HUES48 (cell line): ENCODE measurements around the gene SKAP2.

ENCODE experiments used
- H3K27ac ChIP-seq: one replicate; pipeline ENCODE4 v1.7.0; 2013; ENCODE audit warnings: low read depth, low read length, inconsistent platforms
- H3K27me3 ChIP-seq: 2 replicates; pipeline ENCODE4 v1.6.1; 2013; ENCODE audit warnings: mild to moderate bottlenecking, low read length; ENCODE audit not compliant: control insufficient read depth, insufficient read depth
- H3K36me3 ChIP-seq: 2 replicates; pipeline ENCODE4 v1.6.1; 2013; ENCODE audit warnings: low read length; ENCODE audit not compliant: control insufficient read depth, insufficient read depth
- H3K4me1 ChIP-seq: 2 replicates; pipeline ENCODE4 v1.6.1; 2013; ENCODE audit warnings: mild to moderate bottlenecking, low read length; ENCODE audit not compliant: control insufficient read depth, insufficient read depth
- H3K4me3 ChIP-seq: 2 replicates; pipeline ENCODE4 v1.5.1; 2013; ENCODE audit warnings: mild to moderate bottlenecking, low read depth, low read length
- H3K9ac ChIP-seq: 2 replicates; pipeline ENCODE4 v1.6.1; 2013; ENCODE audit warnings: mild to moderate bottlenecking, low read depth, low read length, moderate library complexity
- H3K9me3 ChIP-seq: 2 replicates; pipeline ENCODE4 v1.6.1; 2013; ENCODE audit warnings: low read length; ENCODE audit not compliant: control insufficient read depth, insufficient read depth

SKAP2 gene

GRCh38 chr7:26864309-26865093, at the start of gene SKAP2:
SKAP2 (minus strand) TSS chr7:26864590; CDS start chr7:26864429, 161 bp downstream.
- Histone ChIP-seq H3K9ac (peak within 1 kb of the TSS; percentile 85), H3K27me3 (peaks cover 47% of the 10 kb centered on the region), H3K27ac (peak within 1 kb of the TSS; percentile 90)

GRCh38 chr7:26912933-26913536, 48.6 kb upstream of the SKAP2 start:
- Histone ChIP-seq H3K9ac (no peak overlapping the region), H3K4me3 (no peak overlapping the region), H3K27me3 (no peaks in the 10 kb centered on the region), H3K36me3 (no peaks in the 10 kb centered on the region), H3K27ac (no peak overlapping the region), H3K9me3 (no peaks in the 10 kb centered on the region), H3K4me1 (no peaks in the 10 kb centered on the region)

More at GRCh38 chr7:26864309-26865093, at the start of gene SKAP2:
- no peaks in the 10 kb centered on the region for H3K36me3 ChIP-seq
- no peaks in the 10 kb centered on the region for H3K9me3 ChIP-seq
- peaks cover 15% of the 10 kb centered on the region for H3K4me1 ChIP-seq
- peak within 1 kb of the TSS; percentile 92 for H3K4me3 ChIP-seq

- no peaks in the 10 kb centered on the region for H3K36me3 ChIP-seq
- no peak overlapping the region for H3K4me3 ChIP-seq
- H3K27ac ChIP-seq, result no peak overlapping the region
- no peaks in the 10 kb centered on the region for H3K27me3 ChIP-seq
- H3K9ac ChIP-seq, result no peak overlapping the region
- H3K9me3 ChIP-seq, result no peaks in the 10 kb centered on the region
- no peaks in the 10 kb centered on the region for H3K4me1 ChIP-seq
Measured at GRCh38 chr7:26912338-26912737, 47.9 kb upstream of the SKAP2 start.

- Histone ChIP-seq H3K4me3 (no peak overlapping the region), H3K4me1 (no peaks in the 10 kb centered on the region), H3K36me3 (no peaks in the 10 kb centered on the region), H3K9me3 (no peaks in the 10 kb centered on the region), H3K27me3 (no peaks in the 10 kb centered on the region), H3K9ac (no peak overlapping the region), H3K27ac (no peak overlapping the region)
Measured at GRCh38 chr7:26910221-26910620, 45.8 kb upstream of the SKAP2 start.

- H3K9ac ChIP-seq, result no peak overlapping the region
- H3K27ac ChIP-seq, result no peak overlapping the region
- no peaks in the 10 kb centered on the region for H3K36me3 ChIP-seq
- H3K4me3 ChIP-seq, result no peak overlapping the region
- no peaks in the 10 kb centered on the region for H3K9me3 ChIP-seq
- H3K27me3 ChIP-seq, result no peaks in the 10 kb centered on the region
- H3K4me1 ChIP-seq, result no peaks in the 10 kb centered on the region
Measured at GRCh38 chr7:26900251-26900650, 35.9 kb upstream of the SKAP2 start.

- H3K4me3 ChIP-seq, result no peak overlapping the region
- no peaks in the 10 kb centered on the region for H3K36me3 ChIP-seq
- no peak overlapping the region for H3K27ac ChIP-seq
- H3K9ac ChIP-seq, result no peak overlapping the region
- H3K9me3 ChIP-seq, result no peaks in the 10 kb centered on the region
- H3K27me3 ChIP-seq, result no peaks in the 10 kb centered on the region
- no peaks in the 10 kb centered on the region for H3K4me1 ChIP-seq
Measured at GRCh38 chr7:26899519-26899918, 35.1 kb upstream of the SKAP2 start.

- Histone ChIP-seq H3K27me3 (peaks cover 3% of the 10 kb centered on the region; the same call in 1 of the 2 replicates), H3K4me1 (no peaks in the 10 kb centered on the region), H3K27ac (no peak overlapping the region), H3K4me3 (no peak overlapping the region), H3K9ac (no peak overlapping the region), H3K36me3 (no peaks in the 10 kb centered on the region), H3K9me3 (no peaks in the 10 kb centered on the region)
Measured at GRCh38 chr7:26898891-26899290, 34.5 kb upstream of the SKAP2 start.

GRCh38 chr7:26897928-26898327, 33.5 kb upstream of the SKAP2 start:
- no peaks in the 10 kb centered on the region for H3K36me3 ChIP-seq
- no peaks in the 10 kb centered on the region for H3K4me1 ChIP-seq
- H3K9me3 ChIP-seq, result no peaks in the 10 kb centered on the region
- no peak overlapping the region for H3K4me3 ChIP-seq
- H3K27ac ChIP-seq, result no peak overlapping the region
- no peak overlapping the region for H3K9ac ChIP-seq
- H3K27me3 ChIP-seq, result peaks cover 4% of the 10 kb centered on the region; the same call in 1 of the 2 replicates

- Histone ChIP-seq H3K4me1 (no peaks in the 10 kb centered on the region), H3K9me3 (no peaks in the 10 kb centered on the region), H3K4me3 (no peak overlapping the region), H3K36me3 (no peaks in the 10 kb centered on the region), H3K27me3 (peaks cover 4% of the 10 kb centered on the region; the same call in 1 of the 2 replicates), H3K9ac (no peak overlapping the region), H3K27ac (no peak overlapping the region)
Measured at GRCh38 chr7:26891400-26892350, 27.3 kb upstream of the SKAP2 start.

- Histone ChIP-seq H3K4me3 (no peak overlapping the region), H3K4me1 (no peaks in the 10 kb centered on the region), H3K9me3 (0 out of 2 replicates have a peak, but pooled peaks cover 3% of the 10 kb centered on the region), H3K27me3 (no peaks in the 10 kb centered on the region), H3K27ac (no peak overlapping the region), H3K36me3 (no peaks in the 10 kb centered on the region), H3K9ac (no peak overlapping the region)
Measured at GRCh38 chr7:26880852-26881251, 16.5 kb upstream of the SKAP2 start.
